Stimulated activated memory B cell treated with anti-CD40 and anti-IgM and Interleukin-4, amounts not matched to agents 10 μg/mL and 1 μg/mL and 100 μg/mL, for 72 hours (primary cell): ENCODE measurements around the gene NPHP3.
"Not testable (repeated sequence)": the region's sequence is repeated elsewhere in the genome, so short reads cannot be mapped to it uniquely, and the experiment has no call there.

Source experiments
- ATAC-seq: fragments of 150-1000 bp; cut with Tn5 transposase; 2 replicates; pipeline ENCODE4 v1.10.0; 2021
- H3K27ac Mint-ChIP-seq: one replicate; pipeline ENCODE4 v1.8.0; 2022; ENCODE audit warnings: mild to moderate bottlenecking, mixed read lengths
- H3K27me3 Mint-ChIP-seq: one replicate; pipeline ENCODE4 v1.8.0; 2022; ENCODE audit warnings: mixed read lengths
- H3K36me3 Mint-ChIP-seq: one replicate; pipeline ENCODE4 v1.8.0; 2022; ENCODE audit warnings: mixed read lengths
- H3K4me1 Mint-ChIP-seq: one replicate; pipeline ENCODE4 v1.8.0; 2022; ENCODE audit warnings: mixed read lengths
- H3K4me3 Mint-ChIP-seq: one replicate; pipeline ENCODE4 v1.8.0; 2022; ENCODE audit warnings: mild to moderate bottlenecking, moderate library complexity, mixed read lengths
- H3K9me3 Mint-ChIP-seq: one replicate; pipeline ENCODE4 v1.8.0; 2022; ENCODE audit warnings: mixed read lengths

The NPHP3 gene

GRCh38 chr3:132722165-132723023, at the start of gene NPHP3:
NPHP3 (minus strand) TSS chr3:132722409; CDS start chr3:132722355, 54 bp downstream.
- Mint-ChIP-seq H3K27me3 (no peaks in the 10 kb centered on the region), H3K27ac (peak within 1 kb of the TSS; percentile 90), H3K4me1 (peaks cover 33% of the 10 kb centered on the region), H3K36me3 (peaks cover 11% of the 10 kb centered on the region), H3K9me3 (no peaks in the 10 kb centered on the region), H3K4me3 (peak within 1 kb of the TSS; percentile 89)
- ATAC-seq, result peak; percentile 95

GRCh38 chr3:132758740-132759139, 36.5 kb upstream of the NPHP3 start:
- Mint-ChIP-seq H3K9me3 (no peaks in the 10 kb centered on the region), H3K27ac (no peak overlapping the region), H3K27me3 (no peaks in the 10 kb centered on the region), H3K36me3 (no peaks in the 10 kb centered on the region), H3K4me3 (no peak overlapping the region), H3K4me1 (no peaks in the 10 kb centered on the region)
- no peak for ATAC-seq

- Mint-ChIP-seq H3K4me1 (no peaks in the 10 kb centered on the region), H3K9me3 (no peaks in the 10 kb centered on the region), H3K4me3 (no peak overlapping the region), H3K36me3 (no peaks in the 10 kb centered on the region), H3K27me3 (no peaks in the 10 kb centered on the region), H3K27ac (no peak overlapping the region)
- ATAC-seq, result no peak
Observed at GRCh38 chr3:132756108-132756650, 34.0 kb upstream of the NPHP3 start.

GRCh38 chr3:132753946-132754345, 31.7 kb upstream of the NPHP3 start:
- no peak for ATAC-seq
- Mint-ChIP-seq H3K36me3 (no peaks in the 10 kb centered on the region), H3K27ac (no peak overlapping the region), H3K9me3 (no peaks in the 10 kb centered on the region), H3K27me3 (peaks cover 9% of the 10 kb centered on the region), H3K4me1 (no peaks in the 10 kb centered on the region), H3K4me3 (no peak overlapping the region)

- Mint-ChIP-seq H3K9me3 (no peaks in the 10 kb centered on the region), H3K27me3 (peaks cover 36% of the 10 kb centered on the region), H3K4me1 (no peaks in the 10 kb centered on the region), H3K27ac (no peak overlapping the region), H3K4me3 (no peak overlapping the region), H3K36me3 (no peaks in the 10 kb centered on the region)
- ATAC-seq, result no peak
Observed at GRCh38 chr3:132749786-132750185, 27.6 kb upstream of the NPHP3 start.

- H3K27me3 Mint-ChIP-seq, result peaks cover 49% of the 10 kb centered on the region
- not testable (repeated sequence) for H3K9me3 Mint-ChIP-seq, H3K4me3 Mint-ChIP-seq, H3K36me3 Mint-ChIP-seq, H3K4me1 Mint-ChIP-seq, H3K27ac Mint-ChIP-seq, ATAC-seq
Observed at GRCh38 chr3:132746720-132747119, 24.5 kb upstream of the NPHP3 start.

- no peaks in the 10 kb centered on the region for H3K4me1 Mint-ChIP-seq
- H3K4me3 Mint-ChIP-seq, result no peak overlapping the region
- no peaks in the 10 kb centered on the region for H3K36me3 Mint-ChIP-seq
- H3K27me3 Mint-ChIP-seq, result peaks cover 22% of the 10 kb centered on the region
- no peak for ATAC-seq
- H3K9me3 Mint-ChIP-seq, result peaks cover 2% of the 10 kb centered on the region
- H3K27ac Mint-ChIP-seq, result no peak overlapping the region
Observed at GRCh38 chr3:132738314-132738713, 16.1 kb upstream of the NPHP3 start.

GRCh38 chr3:132735589-132735988, 13.4 kb upstream of the NPHP3 start:
- Mint-ChIP-seq H3K36me3 (no peaks in the 10 kb centered on the region), H3K4me1 (no peaks in the 10 kb centered on the region), H3K9me3 (no peaks in the 10 kb centered on the region), H3K4me3 (no peak overlapping the region), H3K27ac (no peak overlapping the region), H3K27me3 (peaks cover 22% of the 10 kb centered on the region)
- no peak for ATAC-seq

- no peaks in the 10 kb centered on the region for H3K27me3 Mint-ChIP-seq
- H3K36me3 Mint-ChIP-seq, result no peaks in the 10 kb centered on the region
- H3K9me3 Mint-ChIP-seq, result no peaks in the 10 kb centered on the region
- no peak overlapping the region for H3K27ac Mint-ChIP-seq
- H3K4me3 Mint-ChIP-seq, result no peak overlapping the region
- ATAC-seq, result no peak
- H3K4me1 Mint-ChIP-seq, result no peaks in the 10 kb centered on the region
Observed at GRCh38 chr3:132730891-132731580, 8.8 kb upstream of the NPHP3 start.

- no peaks in the 10 kb centered on the region for H3K9me3 Mint-ChIP-seq
- ATAC-seq, result no peak
- no peak overlapping the region for H3K27ac Mint-ChIP-seq
- H3K4me1 Mint-ChIP-seq, result peaks cover 14% of the 10 kb centered on the region
- no peak overlapping the region for H3K4me3 Mint-ChIP-seq
- no peaks in the 10 kb centered on the region for H3K27me3 Mint-ChIP-seq
- no peaks in the 10 kb centered on the region for H3K36me3 Mint-ChIP-seq
Observed at GRCh38 chr3:132726341-132726823, 4.2 kb upstream of the NPHP3 start.

- no peaks in the 10 kb centered on the region for H3K27me3 Mint-ChIP-seq
- peak overlapping the region; percentile 90 for H3K27ac Mint-ChIP-seq
- peaks cover 10% of the 10 kb centered on the region for H3K36me3 Mint-ChIP-seq
- peak overlapping the region; percentile 89 for H3K4me3 Mint-ChIP-seq
- H3K9me3 Mint-ChIP-seq, result no peaks in the 10 kb centered on the region
- H3K4me1 Mint-ChIP-seq, result peaks cover 33% of the 10 kb centered on the region
- ATAC-seq, result no peak
Observed at GRCh38 chr3:132723024-132723950, 1.1 kb upstream of the NPHP3 start.

GRCh38 chr3:132721479-132722164, 587 bp downstream of the NPHP3 start:
- ATAC-seq, result no peak
- peaks cover 33% of the 10 kb centered on the region for H3K4me1 Mint-ChIP-seq
- peaks cover 11% of the 10 kb centered on the region for H3K36me3 Mint-ChIP-seq
- H3K27ac Mint-ChIP-seq, result peak overlapping the region; percentile 90
- H3K4me3 Mint-ChIP-seq, result peak overlapping the region; percentile 80
- no peaks in the 10 kb centered on the region for H3K27me3 Mint-ChIP-seq
- H3K9me3 Mint-ChIP-seq, result no peaks in the 10 kb centered on the region

- H3K27me3 Mint-ChIP-seq, result no peaks in the 10 kb centered on the region
- peak overlapping the region; percentile 90 for H3K27ac Mint-ChIP-seq
- H3K4me3 Mint-ChIP-seq, result peak overlapping the region; percentile 17
- H3K36me3 Mint-ChIP-seq, result peaks cover 11% of the 10 kb centered on the region
- peaks cover 33% of the 10 kb centered on the region for H3K4me1 Mint-ChIP-seq
- H3K9me3 Mint-ChIP-seq, result no peaks in the 10 kb centered on the region
- ATAC-seq, result no peak
Observed at GRCh38 chr3:132720228-132720627, 2.0 kb downstream of the NPHP3 start.

GRCh38 chr3:132716372-132716771, 5.8 kb downstream of the NPHP3 start:
- Mint-ChIP-seq H3K27me3 (no peaks in the 10 kb centered on the region), H3K4me1 (peaks cover 19% of the 10 kb centered on the region), H3K9me3 (no peaks in the 10 kb centered on the region), H3K4me3 (no peak overlapping the region), H3K36me3 (peaks cover 11% of the 10 kb centered on the region), H3K27ac (no peak overlapping the region)
- no peak for ATAC-seq
